Ovary (tissue), 3 donors: ENCODE measurements around the gene ORC3.

ENCODE experiments used
- POLR2A ChIP-seq: fragments of 450-650 bp; IDR thresholded peaks from one replicate; pipeline ENCODE4 v1.6.1; 2017; ENCODE audit warnings: antibody characterized with exemption, mild to moderate bottlenecking, moderate library complexity
- TF ChIP-seq, protein P1 (sequence below), 3 donors: fragments of 450-650 bp in 2 of 3; fragments of 200-600 bp in 1 of 3; IDR thresholded peaks; one replicate each; pipeline versions ENCODE4 v1.5.1 to v1.8.0; 2016 to 2022; ENCODE audit warnings: antibody characterized with exemption in 3 of 3, mild to moderate bottlenecking in 1 of 3
- donor health status: DM: no; HTN: no; CAD: no.

DNA sequence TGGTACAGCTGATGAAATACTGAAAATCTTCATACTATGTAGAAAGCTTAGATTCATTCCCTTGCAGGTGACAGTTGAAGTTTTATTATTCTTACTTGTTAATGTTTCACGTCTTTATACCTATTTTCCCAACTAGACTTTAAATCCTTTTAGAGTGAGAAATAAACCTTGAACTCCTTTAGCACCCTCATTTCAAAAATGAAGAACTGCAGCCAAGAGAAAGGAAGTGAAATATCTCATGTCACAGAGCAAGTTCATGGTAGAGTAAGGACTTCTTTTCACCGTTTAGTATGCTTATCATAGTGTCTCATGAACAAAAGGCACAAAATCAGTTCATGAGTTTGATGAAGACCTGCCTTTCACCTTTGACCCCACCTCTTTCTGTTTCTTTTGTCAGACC, 38.5 kb downstream of the ORC3 start:
- TF ChIP-seq, protein P1, sequence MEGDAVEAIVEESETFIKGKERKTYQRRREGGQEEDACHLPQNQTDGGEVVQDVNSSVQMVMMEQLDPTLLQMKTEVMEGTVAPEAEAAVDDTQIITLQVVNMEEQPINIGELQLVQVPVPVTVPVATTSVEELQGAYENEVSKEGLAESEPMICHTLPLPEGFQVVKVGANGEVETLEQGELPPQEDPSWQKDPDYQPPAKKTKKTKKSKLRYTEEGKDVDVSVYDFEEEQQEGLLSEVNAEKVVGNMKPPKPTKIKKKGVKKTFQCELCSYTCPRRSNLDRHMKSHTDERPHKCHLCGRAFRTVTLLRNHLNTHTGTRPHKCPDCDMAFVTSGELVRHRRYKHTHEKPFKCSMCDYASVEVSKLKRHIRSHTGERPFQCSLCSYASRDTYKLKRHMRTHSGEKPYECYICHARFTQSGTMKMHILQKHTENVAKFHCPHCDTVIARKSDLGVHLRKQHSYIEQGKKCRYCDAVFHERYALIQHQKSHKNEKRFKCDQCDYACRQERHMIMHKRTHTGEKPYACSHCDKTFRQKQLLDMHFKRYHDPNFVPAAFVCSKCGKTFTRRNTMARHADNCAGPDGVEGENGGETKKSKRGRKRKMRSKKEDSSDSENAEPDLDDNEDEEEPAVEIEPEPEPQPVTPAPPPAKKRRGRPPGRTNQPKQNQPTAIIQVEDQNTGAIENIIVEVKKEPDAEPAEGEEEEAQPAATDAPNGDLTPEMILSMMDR (IDR thresholded peaks at IDR 0.05) = no peak
- no peak for TF ChIP-seq POLR2A
